HG02623 (cell line): ENCODE data around the gene LIN7C.
"Not testable (repeated sequence)": the region's sequence is repeated elsewhere in the genome, so short reads cannot be mapped to it uniquely, and the experiment has no call there.

Source experiments
- ATAC-seq: cut with Tn5 transposase; IDR thresholded peaks from one replicate; pipeline ENCODE4 v1.9.1; 2021; ENCODE audit warnings: moderate library complexity; ENCODE audit not compliant: unreplicated experiment

LIN7C gene

GRCh38 chr11:27451244-27451965 lies 55.2 kb downstream of the LIN7C start:
- no peak for ATAC-seq

GRCh38 chr11:27448184-27448540 lies 58.4 kb downstream of the LIN7C start:
- ATAC-seq = not testable (repeated sequence)

GRCh38 chr11:27447288-27448183 lies 59.0 kb downstream of the LIN7C start:
- no peak for ATAC-seq

- ATAC-seq = no peak
Observed at GRCh38 chr11:27445625-27446024, 60.9 kb downstream of the LIN7C start.

- no peak for ATAC-seq
Observed at GRCh38 chr11:27444801-27445215, 61.8 kb downstream of the LIN7C start.
